IMR-90 (cell line): Measurements from ENCODE around the gene PRF1. TPM values are rescaled to one million over a fixed set of nuclear protein-coding genes. Genes with fewer than 3 reads are reported as not detected.

Experiments used
- ATAC-seq: fragments of 200-7000 bp; cut with Tn5 transposase; 2 replicates; pipeline ENCODE4 v1.9.1; 2020; ENCODE audit warnings: low read depth, mild to moderate bottlenecking, moderate library complexity
- BruUV-seq: library from RNA; stranded (reverse); fragments of 400-500 nt; replicated peaks from 2 replicates; lab custom pipeline; 2021; lab: Mats Ljungman, UMichigan
- CTCF ChIA-PET: fragments of 300-600 bp; formaldehyde crosslinking; extraction: SDS; loops from one replicate; lab custom pipeline; 2021; ENCODE audit warnings: antibody characterized with exemption; lab: Yijun Ruan, JAX
- POLR2A ChIA-PET: fragments of 300-600 bp; sonication (Branson Sonifier 250); formaldehyde crosslinking; loops from one replicate; lab custom pipeline; 2022; ENCODE audit warnings: antibody characterized with exemption; ENCODE audit not compliant: unreplicated experiment; lab: Charles Lee
- DNase-seq: peaks from one replicate; pipeline ENCODE4 v3.0.0; 2013
- H2AFZ ChIP-seq: replicated peaks from 2 replicates; pipeline ENCODE3; 2013; ENCODE audit warnings: low read length, mild to moderate bottlenecking; ENCODE audit not compliant: poor library complexity
- H2AK5ac ChIP-seq: 2 replicates; pipeline ENCODE4 v1.6.1; 2013; ENCODE audit warnings: low read depth, low read length, inconsistent platforms
- H2AK9ac ChIP-seq: replicated peaks from 2 replicates; pipeline ENCODE3; 2013; ENCODE audit warnings: mild to moderate bottlenecking, low read depth, low read length, moderate library complexity; ENCODE audit not compliant: poor library complexity
- H2BK120ac ChIP-seq: 2 replicates; pipeline ENCODE4 v1.6.1; 2013; ENCODE audit warnings: low read depth, low read length, inconsistent platforms
- H2BK15ac ChIP-seq: 3 replicates; pipeline ENCODE4 v1.6.1; 2013; ENCODE audit warnings: low read depth, low read length, inconsistent platforms
- H2BK20ac ChIP-seq: 2 replicates; pipeline ENCODE4 v1.6.1; 2013; ENCODE audit warnings: low read depth, mild to moderate bottlenecking, inconsistent platforms, low read length, moderate library complexity
- H2BK5ac ChIP-seq: 2 replicates; pipeline ENCODE4 v1.6.1; 2013; ENCODE audit warnings: mild to moderate bottlenecking, low read depth, low read length, inconsistent platforms; ENCODE audit not compliant: poor library complexity, severe bottlenecking
- H3K14ac ChIP-seq: replicated peaks from 2 replicates; pipeline ENCODE4 v1.6.1; 2013; ENCODE audit warnings: low read depth, low read length, inconsistent platforms
- H3K18ac ChIP-seq: 2 replicates; pipeline ENCODE4 v1.6.1; 2013; ENCODE audit warnings: low read depth, low read length, control low read depth
- H3K23ac ChIP-seq: 2 replicates; pipeline ENCODE4 v1.6.1; 2013; ENCODE audit warnings: low read depth, low read length, inconsistent platforms
- H3K27ac ChIP-seq: 2 replicates; pipeline ENCODE4 v1.5.1; 2013; ENCODE audit warnings: mild to moderate bottlenecking, control low read depth, low read length; ENCODE audit not compliant: insufficient read depth
- H3K27me3 ChIP-seq: 2 replicates; pipeline ENCODE4 v1.6.1; 2013; ENCODE audit warnings: low read length; ENCODE audit not compliant: control insufficient read depth, insufficient read depth
- H3K36me3 ChIP-seq: 2 replicates; pipeline ENCODE4 v1.6.1; 2013; ENCODE audit warnings: low read length, mixed read lengths; ENCODE audit not compliant: control insufficient read depth, insufficient read depth
- H3K4ac ChIP-seq: 2 replicates; pipeline ENCODE4 v1.6.1; 2013; ENCODE audit warnings: low read depth, low read length, inconsistent platforms
- H3K4me1 ChIP-seq: 2 replicates; pipeline ENCODE4 v1.6.1; 2013; ENCODE audit warnings: low read length, mixed read lengths; ENCODE audit not compliant: control insufficient read depth, insufficient read depth
- H3K4me2 ChIP-seq: 2 replicates; pipeline ENCODE4 v1.6.1; 2013; ENCODE audit warnings: low read depth, mild to moderate bottlenecking, control low read depth, low read length, moderate library complexity
- H3K4me3 ChIP-seq: 2 replicates; pipeline ENCODE4 v1.5.1; 2013; ENCODE audit warnings: low read depth, mild to moderate bottlenecking, control low read depth, low read length, moderate library complexity; ENCODE audit not compliant: insufficient read depth
- H3K56ac ChIP-seq: 2 replicates; pipeline ENCODE4 v1.6.1; 2013; ENCODE audit warnings: low read length, inconsistent platforms; ENCODE audit not compliant: insufficient read depth; ENCODE audit errors: extremely low read depth
- H3K79me1 ChIP-seq, 2 experiments: 2 replicates each; pipeline ENCODE4 v1.6.1; 2013; ENCODE audit warnings: low read length in 2 of 2, inconsistent platforms in 1 of 2, low read depth in 1 of 2
- H3K9ac ChIP-seq: 2 replicates; pipeline ENCODE4 v1.6.1; 2013; ENCODE audit warnings: low read depth, low read length, control low read depth
- H3K9me1 ChIP-seq: 2 replicates; pipeline ENCODE4 v1.6.1; 2013; ENCODE audit warnings: low read length, inconsistent platforms; ENCODE audit not compliant: insufficient read depth
- H3K9me3 ChIP-seq: 2 replicates; pipeline ENCODE4 v1.6.1; 2013; ENCODE audit warnings: low read length; ENCODE audit not compliant: control insufficient read depth, insufficient read depth
- H4K20me1 ChIP-seq: 2 replicates; pipeline ENCODE4 v1.6.1; 2013; ENCODE audit warnings: low read length, inconsistent platforms; ENCODE audit not compliant: insufficient read depth
- H4K5ac ChIP-seq: 2 replicates; pipeline ENCODE4 v1.6.1; 2013; ENCODE audit warnings: mild to moderate bottlenecking, low read depth, low read length, control low read depth
- H4K8ac ChIP-seq, 2 experiments: 2 replicates each; pipeline ENCODE4 v1.6.1; 2013; ENCODE audit warnings: low read depth in 2 of 2, low read length in 2 of 2, control low read depth in 1 of 2, inconsistent platforms in 1 of 2
- H4K91ac ChIP-seq: 2 replicates; pipeline ENCODE4 v1.6.1; 2013; ENCODE audit warnings: low read depth, low read length, inconsistent platforms; ENCODE audit not compliant: insufficient read depth
- FOS ChIP-seq: fragments of 150-350 bp; IDR thresholded peaks from 2 replicates; pipeline ENCODE4 v1.6.1; 2016; ENCODE audit warnings: low read depth, low read length
- NFE2L2 ChIP-seq: fragments of 150-350 bp; IDR thresholded peaks from 2 replicates; pipeline ENCODE4 v1.6.1; 2016; ENCODE audit warnings: low read depth, mild to moderate bottlenecking, low read length
- POLR2A ChIP-seq: IDR thresholded peaks from 2 replicates; pipeline ENCODE4 v1.6.1; 2012; ENCODE audit warnings: mild to moderate bottlenecking, low read depth, low read length
- RCOR1 ChIP-seq: IDR thresholded peaks from 2 replicates; pipeline ENCODE4 v1.6.1; 2012; ENCODE audit warnings: mild to moderate bottlenecking, low read length, improper control_type of control experiment; ENCODE audit not compliant: insufficient replicate concordance
- SMC3 ChIP-seq: fragments of 150-350 bp; IDR thresholded peaks from 2 replicates; pipeline ENCODE4 v1.6.1; 2016; ENCODE audit warnings: low read depth, mild to moderate bottlenecking, antibody characterized with exemption, low read length, moderate library complexity
- USF2 ChIP-seq: fragments of 150-350 bp; IDR thresholded peaks from 2 replicates; pipeline ENCODE4 v1.6.1; 2017; ENCODE audit warnings: mild to moderate bottlenecking, antibody characterized with exemption, low read length, low read depth
- WGBS, 2 experiments: methylation state at CpG; one replicate each; pipeline versions ENCODE4 v1.1.5 to v1.1.7; 2013; ENCODE audit warnings: missing lambda C conversion rate in 2 of 2; ENCODE audit not compliant: insufficient read length in 1 of 2; ENCODE audit errors: extremely low coverage in 2 of 2; 5-methylcytosine and 5-hydroxymethylcytosine counted together
- dilution Hi-C: fragments of 300-500 bp; cut with HindIII; formaldehyde crosslinking; loops from one replicate; pipeline ENCODE4 v1.14.3; 2018; ENCODE audit warnings: low sequenced_read_pairs; ENCODE audit not compliant: unreplicated experiment
- in situ Hi-C: fragments of 300-500 bp; cut with MboI; formaldehyde crosslinking; loops from 3 replicates; pipeline ENCODE4 v1.14.3; 2019; ENCODE audit warnings: low sequenced_read_pairs, inconsistent platforms, mixed read lengths
- intact Hi-C: fragments of 100-400 bp; cut with micrococcal nuclease; formaldehyde crosslinking; loops from 2 replicates; pipeline ENCODE4 v1.10.0; 2022
- polyA plus RNA-seq, 3 experiments: library from polyadenylated mRNA; depleted of rRNA; stranded (reverse); fragments of >200 nt; gene quantifications; 2 replicates each; pipeline ENCODE4 v1.2.3, GENCODE V29; 2012; ENCODE audit warnings: low replicate concordance in 1 of 3
- total RNA-seq: library from RNA; depleted of rRNA; stranded (reverse); fragments of >200 nt; gene quantifications from 2 replicates; pipeline ENCODE4 v1.2.3, GENCODE V29; 2012

PRF1 gene
- total and polyA plus RNA-seq, 2 of the 4 experiments (the other 2 are of a cell fraction): not detected

- no peak overlapping the region for H3K4me3 ChIP-seq
- H2BK15ac ChIP-seq: no peak overlapping the region
- intact Hi-C loops: no loop called here
- H2BK20ac ChIP-seq: no peak overlapping the region
- H3K79me1 ChIP-seq: no peaks in the 10 kb centered on the region
- ChIA-PET CTCF (interaction anchor here (0.6 kb wide), 1 partner anchor 15 kb away, joined by 6 read pairs; no protein-coding TSS in a partner anchor), POLR2A (no interaction called here)
- no peak overlapping the region for H3K9ac ChIP-seq
- no peak overlapping the region for H4K91ac ChIP-seq
- in situ Hi-C loops: no loop called here
- no peak overlapping the region for H2AFZ ChIP-seq
- no peaks in the 10 kb centered on the region; the same call in 1 of the 2 replicates for H3K4me1 ChIP-seq
- no peak overlapping the region for H4K5ac ChIP-seq
- H2BK120ac ChIP-seq: no peak overlapping the region
- no peak overlapping the region for H3K4me2 ChIP-seq
- WGBS, 2 experiments: 75% methylated on average over 1 of the region's 4 CpGs; no CpG with 5 or more reads in 1 of the 2 experiments
- no peak overlapping the region for H2BK5ac ChIP-seq
- no peak overlapping the region for H3K56ac ChIP-seq
- H2AK5ac ChIP-seq: no peak overlapping the region
- no peak overlapping the region for H4K8ac ChIP-seq
- peaks cover 9% of the 10 kb centered on the region for H3K27me3 ChIP-seq
- no peak overlapping the region for H3K14ac ChIP-seq
- H4K20me1 ChIP-seq: no peaks in the 10 kb centered on the region
- ATAC-seq (no peak), DNase-seq (no peak)
- H3K23ac ChIP-seq: no peak overlapping the region
- BruUV-seq: no TSS peak
- H3K9me1 ChIP-seq: no peaks in the 10 kb centered on the region
- H3K36me3 ChIP-seq: no peaks in the 10 kb centered on the region
- dilution Hi-C loops: no loop called here
- no peak overlapping the region for H3K4ac ChIP-seq
- TF ChIP-seq USF2 (no peak), SMC3 (no peak), POLR2A (no peak), NFE2L2 (no peak), FOS (no peak), RCOR1 (no peak)
- H3K27ac ChIP-seq: no peak overlapping the region
- no peak overlapping the region for H2AK9ac ChIP-seq
- peaks cover 8% of the 10 kb centered on the region for H3K9me3 ChIP-seq
- no peak overlapping the region for H3K18ac ChIP-seq
Measured at GRCh38 chr10:70621503-70622078, 19.1 kb upstream of the PRF1 start.
